Gastroesophageal sphincter (tissue), 3 donors: ENCODE results near the gene CCNI2.

Experiments
- CTCF ChIP-seq, 4 experiments: fragments of 200-600 bp in 2 of 4; fragments of 450-650 bp in 2 of 4; sonication (generic) in 1 of 4; IDR thresholded peaks; one replicate each; pipeline ENCODE4 v1.5.1; 2017 to 2019; ENCODE audit warnings: antibody characterized with exemption in 4 of 4, mild to moderate bottlenecking in 2 of 4, moderate library complexity in 2 of 4
- POLR2A ChIP-seq, 2 donors: fragments of 450-650 bp; IDR thresholded peaks; one replicate each; pipeline ENCODE4 v1.6.1; 2017; ENCODE audit warnings: antibody characterized with exemption in 2 of 2, mild to moderate bottlenecking in 2 of 2, moderate library complexity in 1 of 2
- POLR2AphosphoS5 ChIP-seq: sonication (generic); formaldehyde crosslinking; IDR thresholded peaks from one replicate; pipeline ENCODE4 v1.6.1; 2017; ENCODE audit warnings: antibody characterized with exemption

- TF ChIP-seq CTCF (IDR thresholded peaks at IDR 0.05): no peak
- no peak for TF ChIP-seq POLR2A (IDR thresholded peaks at IDR 0.05)
- TF ChIP-seq POLR2AphosphoS5: no peak
Observed at GRCh38 chr5:132772291-132773070, 25.3 kb downstream of the CCNI2 start.
